ELF-1 (cell line): ENCODE measurements around the gene TMEM40.
A peak's percentile ranks its signal among the peaks of the same experiment; 100 is the strongest.
"Not testable (repeated sequence)": the region's sequence is repeated elsewhere in the genome, so short reads cannot be mapped to it uniquely, and the experiment has no call there.

Source experiments
- DNase-seq: peaks from one replicate; pipeline ENCODE4 v3.0.0-alpha.2; 2016; ENCODE audit warnings: low read depth, low spot score

Gene TMEM40

GRCh38 chr3:12759097-12759679 lies at the start of gene TMEM40:
TMEM40 (minus strand) TSS chr3:12759259; CDS start chr3:12749832, 9,427 bp downstream.
- peak; percentile 93 for DNase-seq

- no peak for DNase-seq
Measured at GRCh38 chr3:12808587-12808986, 49.5 kb upstream of the TMEM40 start.

GRCh38 chr3:12807601-12808359 lies 48.7 kb upstream of the TMEM40 start:
- no peak for DNase-seq

- DNase-seq, result no peak
Measured at GRCh38 chr3:12807066-12807465, 48.0 kb upstream of the TMEM40 start.

- no peak for DNase-seq
Measured at GRCh38 chr3:12803371-12803770, 44.3 kb upstream of the TMEM40 start.

GRCh38 chr3:12799525-12800440 lies 40.7 kb upstream of the TMEM40 start:
- DNase-seq, result no peak

GRCh38 chr3:12798559-12799179 lies 39.6 kb upstream of the TMEM40 start:
- DNase-seq, result no peak

GRCh38 chr3:12797892-12798558 lies 39.0 kb upstream of the TMEM40 start:
- DNase-seq, result no peak

- no peak for DNase-seq
Measured at GRCh38 chr3:12797124-12797891, 38.2 kb upstream of the TMEM40 start.

GRCh38 chr3:12796171-12797123 lies 37.4 kb upstream of the TMEM40 start, which contains the start of gene CAND2:
CAND2 (plus strand) TSS chr3:12796680; CDS start chr3:12796721, 41 bp downstream.
- peak; percentile 68 for DNase-seq

- no peak for DNase-seq
Measured at GRCh38 chr3:12793701-12794100, 34.6 kb upstream of the TMEM40 start.

- no peak for DNase-seq
Measured at GRCh38 chr3:12791430-12791829, 32.4 kb upstream of the TMEM40 start.

- not testable (repeated sequence) for DNase-seq
Measured at GRCh38 chr3:12787967-12788690, 29.1 kb upstream of the TMEM40 start.

- DNase-seq, result peak; percentile 58
Measured at GRCh38 chr3:12787346-12787745, 28.3 kb upstream of the TMEM40 start.

- DNase-seq, result no peak
Measured at GRCh38 chr3:12785096-12785495, 26.0 kb upstream of the TMEM40 start.

- DNase-seq, result peak; percentile 65
Measured at GRCh38 chr3:12782172-12782815, 23.2 kb upstream of the TMEM40 start.

GRCh38 chr3:12780751-12781150 lies 21.7 kb upstream of the TMEM40 start:
- no peak for DNase-seq

GRCh38 chr3:12777171-12777570 lies 18.1 kb upstream of the TMEM40 start:
- DNase-seq, result no peak
